Endothelial cell (in vitro differentiated cells): ENCODE results near the gene TBC1D22A. TPM values are rescaled to one million over a fixed set of nuclear protein-coding genes. Genes with fewer than 3 reads are reported as not detected.

Source experiments
- DNase-seq: peaks from one replicate; pipeline ENCODE4 v3.0.0; 2021; ENCODE audit warnings: low spot score
- H3K27ac Mint-ChIP-seq: one replicate; pipeline ENCODE4 v1.8.0; 2021; ENCODE audit warnings: mixed read lengths, inconsistent platforms; ENCODE audit not compliant: unreplicated experiment
- H3K27me3 Mint-ChIP-seq: one replicate; pipeline ENCODE4 v1.8.0; 2021; ENCODE audit warnings: mild to moderate bottlenecking, moderate library complexity, mixed read lengths, inconsistent platforms; ENCODE audit not compliant: unreplicated experiment
- H3K36me3 Mint-ChIP-seq: one replicate; pipeline ENCODE4 v1.8.0; 2021; ENCODE audit warnings: mild to moderate bottlenecking, low read depth, mixed read lengths, inconsistent platforms; ENCODE audit not compliant: unreplicated experiment
- H3K4me1 Mint-ChIP-seq: one replicate; pipeline ENCODE4 v1.8.0; 2021; ENCODE audit warnings: mild to moderate bottlenecking, mixed read lengths, inconsistent platforms; ENCODE audit not compliant: unreplicated experiment
- H3K4me3 Mint-ChIP-seq: one replicate; pipeline ENCODE4 v1.8.0; 2021; ENCODE audit warnings: mild to moderate bottlenecking, mixed read lengths, inconsistent platforms; ENCODE audit not compliant: unreplicated experiment
- H3K9me3 Mint-ChIP-seq: one replicate; pipeline ENCODE4 v1.8.0; 2021; ENCODE audit warnings: mixed read lengths, inconsistent platforms; ENCODE audit not compliant: unreplicated experiment
- CTCF ChIP-seq: fragments of 200-600 bp; sonication (generic); IDR thresholded peaks from one replicate; pipeline ENCODE4 v1.5.0; 2021; ENCODE audit warnings: antibody characterized with exemption; ENCODE audit not compliant: unreplicated experiment
- total RNA-seq: library from RNA; stranded (reverse); fragmentation: NEBNext Ultra II Directional; extraction: Animal tissue kit (Norgen Biotek cat#: 25700); gene quantifications from one replicate; pipeline ENCODE4 v1.2.1, GENCODE V29; 2021; ENCODE audit not compliant: unreplicated experiment

The TBC1D22A gene
- total RNA-seq, 1 donor from 2014 or later = 25.3 TPM

GRCh38 chr22:46753360-46753759 is 9.1 kb upstream of the TBC1D22A start:
- H3K36me3 Mint-ChIP-seq = peaks cover 23% of the 10 kb centered on the region
- H3K4me1 Mint-ChIP-seq = peaks cover 22% of the 10 kb centered on the region
- TF ChIP-seq CTCF = no peak
- peaks cover 4% of the 10 kb centered on the region for H3K9me3 Mint-ChIP-seq
- H3K27ac Mint-ChIP-seq = no peak overlapping the region
- H3K27me3 Mint-ChIP-seq = peaks cover 12% of the 10 kb centered on the region
- DNase-seq = no peak
- H3K4me3 Mint-ChIP-seq = no peak overlapping the region

- no peak for DNase-seq
- no peak overlapping the region for H3K27ac Mint-ChIP-seq
- no peak overlapping the region for H3K4me3 Mint-ChIP-seq
These were observed 8.7 kb upstream of the TBC1D22A start for GRCh38 chr22:46753761-46754109.

GRCh38 chr22:46754110-46754799 is 8.2 kb upstream of the TBC1D22A start:
- no peak for DNase-seq
- Mint-ChIP-seq H3K4me1 (peaks cover 17% of the 10 kb centered on the region), H3K4me3 (peak overlapping the region; percentile 62), H3K9me3 (peaks cover 4% of the 10 kb centered on the region), H3K27me3 (peaks cover 12% of the 10 kb centered on the region), H3K27ac (peak overlapping the region; percentile 72), H3K36me3 (peaks cover 18% of the 10 kb centered on the region)
- TF ChIP-seq CTCF = no peak

More at GRCh38 chr22:46753761-46754109, 8.7 kb upstream of the TBC1D22A start:
- peaks cover 16% of the 10 kb centered on the region for H3K27me3 Mint-ChIP-seq
- peaks cover 22% of the 10 kb centered on the region for H3K4me1 Mint-ChIP-seq
- peaks cover 23% of the 10 kb centered on the region for H3K36me3 Mint-ChIP-seq
- peaks cover 4% of the 10 kb centered on the region for H3K9me3 Mint-ChIP-seq
- TF ChIP-seq CTCF = no peak

GRCh38 chr22:46754826-46755225 is 7.6 kb upstream of the TBC1D22A start:
- DNase-seq = no peak
- Mint-ChIP-seq H3K4me3 (peak overlapping the region; percentile 42), H3K27ac (no peak overlapping the region), H3K4me1 (peaks cover 11% of the 10 kb centered on the region), H3K27me3 (peaks cover 12% of the 10 kb centered on the region), H3K36me3 (peaks cover 16% of the 10 kb centered on the region), H3K9me3 (peaks cover 4% of the 10 kb centered on the region)
- TF ChIP-seq CTCF = no peak

- peaks cover 9% of the 10 kb centered on the region for H3K27me3 Mint-ChIP-seq
- no peak overlapping the region for H3K27ac Mint-ChIP-seq
- no peak for DNase-seq
- peaks cover 16% of the 10 kb centered on the region for H3K36me3 Mint-ChIP-seq
- no peak for TF ChIP-seq CTCF
- no peak overlapping the region for H3K4me3 Mint-ChIP-seq
- peaks cover 6% of the 10 kb centered on the region for H3K4me1 Mint-ChIP-seq
- H3K9me3 Mint-ChIP-seq = peaks cover 4% of the 10 kb centered on the region
These were observed 6.9 kb upstream of the TBC1D22A start for GRCh38 chr22:46755525-46755924.
